ENCODE results near the gene SLC1A5.
"Not testable (repeated sequence)": the region's sequence is repeated elsewhere in the genome, so short reads cannot be mapped to it uniquely, and the experiment has no call there.

SLC1A5 gene

GRCh38 chr19:46788262-46788967, at the start of gene SLC1A5:
Gene SLC1A5 (minus strand): TSS chr19:46788594. CDS start chr19:46787965, 629 bp downstream.
- DNase-seq = peak; percentile 92

GRCh38 chr19:46838160-46838559, 49.8 kb upstream of the SLC1A5 start:
- no peak for DNase-seq

- no peak for DNase-seq
These were observed 46.6 kb upstream of the SLC1A5 start for GRCh38 chr19:46834984-46835383.

- DNase-seq = no peak
These were observed 45.7 kb upstream of the SLC1A5 start for GRCh38 chr19:46834121-46834520.

GRCh38 chr19:46830864-46831263, 42.5 kb upstream of the SLC1A5 start:
- DNase-seq = no peak

- DNase-seq = no peak
These were observed 40.1 kb upstream of the SLC1A5 start for GRCh38 chr19:46828484-46828883.

GRCh38 chr19:46825731-46826055, 37.3 kb upstream of the SLC1A5 start:
- DNase-seq = no peak

GRCh38 chr19:46824890-46825730, 36.7 kb upstream of the SLC1A5 start:
- DNase-seq = no peak

GRCh38 chr19:46823049-46823448, 34.7 kb upstream of the SLC1A5 start:
- no peak for DNase-seq

- DNase-seq = not testable (repeated sequence)
These were observed 34.0 kb upstream of the SLC1A5 start for GRCh38 chr19:46822410-46822787.

- DNase-seq = no peak
These were observed 33.4 kb upstream of the SLC1A5 start for GRCh38 chr19:46821512-46822409.

- DNase-seq = no peak
These were observed 30.4 kb upstream of the SLC1A5 start for GRCh38 chr19:46818812-46819211.

GRCh38 chr19:46815833-46816627, 27.6 kb upstream of the SLC1A5 start:
- no peak for DNase-seq

GRCh38 chr19:46813839-46814358, 25.5 kb upstream of the SLC1A5 start:
- DNase-seq = peak; percentile 27

GRCh38 chr19:46812977-46813838, 24.8 kb upstream of the SLC1A5 start:
- DNase-seq = no peak

- DNase-seq = no peak
These were observed 21.3 kb upstream of the SLC1A5 start for GRCh38 chr19:46809534-46810272.

GRCh38 chr19:46806656-46807055, 18.3 kb upstream of the SLC1A5 start:
- no peak for DNase-seq

GRCh38 chr19:46804432-46804831, 16.0 kb upstream of the SLC1A5 start:
- DNase-seq = not testable (repeated sequence)

- no peak for DNase-seq
These were observed 15.2 kb upstream of the SLC1A5 start for GRCh38 chr19:46803555-46803954.

- no peak for DNase-seq
These were observed 13.8 kb upstream of the SLC1A5 start for GRCh38 chr19:46802152-46802551.

All from NCI-H1092 treated with DMSO at 0.1 percent for 48 hours (cell line).